GM12878 (cell line): Measurements from ENCODE around the gene COX6A2. TPM values are rescaled to one million over a fixed set of nuclear protein-coding genes. Genes with fewer than 3 reads are reported as not detected.

Experiments
- ATAC-seq: fragments of 200-7000 bp; cut with Tn5 transposase; 3 replicates; pipeline ENCODE4 v1.9.1; 2020; ENCODE audit warnings: mild to moderate bottlenecking, moderate library complexity
- BruUV-seq: library from RNA; stranded (reverse); fragments of 400-500 nt; replicated peaks from 2 replicates; lab custom pipeline; 2021; lab: Mats Ljungman, UMichigan
- CTCF ChIA-PET: fragments of 300-600 bp; sonication (Branson Sonifier 250); formaldehyde crosslinking; extraction: SDS; loops from one replicate; lab custom pipeline; 2021; ENCODE audit warnings: inconsistent platforms; lab: Yijun Ruan, JAX
- POLR2A ChIA-PET: fragments of 350-600 bp; formaldehyde crosslinking; extraction: SDS; loops from one replicate; lab custom pipeline; 2021; ENCODE audit warnings: inconsistent platforms; lab: Charles Lee
- RAD21 ChIA-PET: fragments of 300-600 bp; sonication (Branson Sonifier 250); formaldehyde crosslinking; loops from one replicate; lab custom pipeline; 2023; ENCODE audit warnings: antibody characterized with exemption; ENCODE audit not compliant: unreplicated experiment; lab: Charles Lee
- SMC1A ChIA-PET: fragments of 300-600 bp; sonication (Branson Sonifier 250); formaldehyde crosslinking; loops from one replicate; lab custom pipeline; 2023; ENCODE audit not compliant: unreplicated experiment, uncharacterized antibody; lab: Charles Lee
- DNase-seq: peaks from one replicate; pipeline ENCODE4 v3.0.0-alpha.2; 2011; ENCODE audit warnings: low read depth, low spot score
- FAIRE-seq: peaks from 3 replicates; lab custom pipeline; 2011; peaks lifted over from hg19 to GRCh38; lab: Jason Lieb, UNC
- H2AFZ ChIP-seq: 2 replicates; pipeline ENCODE4 v1.6.0; 2011; ENCODE audit warnings: low read depth, low read length, control low read depth; ENCODE audit not compliant: control insufficient read depth
- H3K27ac ChIP-seq: 2 replicates; pipeline ENCODE4 v1.5.1; 2011; ENCODE audit warnings: control low read depth; ENCODE audit not compliant: control insufficient read depth, insufficient read depth
- H3K27me3 ChIP-seq, 2 experiments: replicated peaks in 1 of 2; 2 replicates each; pipeline versions ENCODE4 v1.6.0 to v1.6.1; 2011; ENCODE audit warnings: low read length in 1 of 2; ENCODE audit not compliant: control insufficient read depth in 2 of 2, insufficient read depth in 2 of 2
- H3K36me3 ChIP-seq, 2 experiments: 2 replicates each; pipeline ENCODE4 v1.5.1; 2011; ENCODE audit warnings: low read length in 1 of 2; ENCODE audit not compliant: control insufficient read depth in 2 of 2, insufficient read depth in 2 of 2
- H3K4me1 ChIP-seq: 2 replicates; pipeline ENCODE4 v1.6.1; 2011; ENCODE audit warnings: mild to moderate bottlenecking, low read length, moderate library complexity, mixed read lengths; ENCODE audit not compliant: control insufficient read depth, insufficient read depth
- H3K4me2 ChIP-seq: 2 replicates; pipeline ENCODE4 v1.6.0; 2011; ENCODE audit warnings: control low read depth; ENCODE audit not compliant: control insufficient read depth, insufficient read depth
- H3K4me3 ChIP-seq: fragments of 200-600 bp; sonication (generic); 2 replicates; pipeline ENCODE4 v1.5.1; 2016
- H3K79me2 ChIP-seq: 2 replicates; pipeline ENCODE4 v1.6.0; 2011; ENCODE audit warnings: low read length; ENCODE audit not compliant: control insufficient read depth, insufficient read depth
- H3K9ac ChIP-seq: 2 replicates; pipeline ENCODE4 v1.8.0; 2011; ENCODE audit warnings: low read length, control low read depth, mixed read lengths; ENCODE audit not compliant: control insufficient read depth, insufficient read depth
- H3K9me3 ChIP-seq: replicated peaks from 3 replicates; pipeline ENCODE4 v1.5.1; 2011; ENCODE audit warnings: mild to moderate bottlenecking, low read length; ENCODE audit not compliant: control insufficient read depth, insufficient read depth
- H4K20me1 ChIP-seq: 2 replicates; pipeline ENCODE4 v1.6.0; 2011; ENCODE audit not compliant: control insufficient read depth, insufficient read depth
- CBFB ChIP-seq: IDR thresholded peaks from 2 replicates; pipeline ENCODE4 v1.6.1; 2016; ENCODE audit warnings: antibody characterized with exemption, low read depth
- NBN ChIP-seq: fragments of 450-650 bp; IDR thresholded peaks from 2 replicates; pipeline ENCODE4 v1.6.1; 2016
- NFIC ChIP-seq: IDR thresholded peaks from 2 replicates; pipeline ENCODE4 v1.6.1; 2012; ENCODE audit warnings: low read depth, mild to moderate bottlenecking, inconsistent platforms, low read length, moderate library complexity
- NR2F1 ChIP-seq: fragments of 450-650 bp; conservative IDR thresholded peaks from 2 replicates; pipeline ENCODE4 v1.6.1; 2017; ENCODE audit warnings: mild to moderate bottlenecking
- RBBP5 ChIP-seq: fragments of 200-600 bp; sonication (generic); conservative IDR thresholded peaks from 2 replicates; pipeline ENCODE4 v1.6.1; 2016
- RELA ChIP-seq: fragments of 450-650 bp; IDR thresholded peaks from 2 replicates; pipeline ENCODE4 v1.8.0; 2014; ENCODE audit warnings: borderline replicate concordance; ENCODE audit not compliant: partially characterized antibody
- SMC3 ChIP-seq: IDR thresholded peaks from 2 replicates; pipeline ENCODE4 v1.6.1; 2011; ENCODE audit warnings: low read length, improper control_type of control experiment, borderline replicate concordance
- TCF12 ChIP-seq: IDR thresholded peaks from 2 replicates; pipeline ENCODE4 v1.6.1; 2011; ENCODE audit warnings: low read depth, mild to moderate bottlenecking, low read length
- YBX1 ChIP-seq: fragments of 450-650 bp; IDR thresholded peaks from 2 replicates; pipeline ENCODE4 v1.6.1; 2016; ENCODE audit warnings: antibody characterized with exemption
- WGBS: methylation state at CpG from one replicate; pipeline ENCODE4 v1.1.6; 2016; ENCODE audit warnings: low lambda C conversion rate; ENCODE audit not compliant: insufficient replicate concordance, insufficient coverage; ENCODE audit errors: missing lambda C conversion rate; 5-methylcytosine and 5-hydroxymethylcytosine counted together
- in situ Hi-C: fragments of 300-500 bp; cut with MboI; formaldehyde crosslinking; loops from 9 replicates; pipeline ENCODE4 v1.14.3; 2018; ENCODE audit warnings: mixed read lengths
- intact Hi-C: fragments of 100-400 bp; cut with micrococcal nuclease; formaldehyde crosslinking; loops from one replicate; pipeline ENCODE4 v1.14.2; 2022; ENCODE audit not compliant: unreplicated experiment
- polyA plus RNA-seq, 11 experiments: library from polyadenylated mRNA; depleted of rRNA in 4 of 11; unstranded in 6 of 11; stranded (reverse) in 5 of 11; fragments of >200 nt; fragmentation: Nextera tagmentation in 4 of 11; fragmentation: Illumina TruSeq in 1 of 11; extraction: Ambion mirVana in 4 of 11; extraction: Trizol in 1 of 11; gene quantifications; 1 replicate in 1 of 11; 2 replicates in 10 of 11; pipeline versions ENCODE4 v1.2.1 to v1.2.3, GENCODE V29; 2011 to 2016; ENCODE audit warnings: inconsistent platforms in 2 of 11, missing spikeins in 2 of 11, low read depth in 1 of 11
- total RNA-seq, 4 experiments: library from RNA; depleted of rRNA in 3 of 4; stranded (reverse); fragments of >200 nt in 3 of 4; fragmentation: Illumina TruSeq in 1 of 4; extraction: Trizol in 1 of 4; gene quantifications; 2 replicates each; pipeline versions ENCODE4 v1.2.1 to v1.2.3, GENCODE V29; 2013 to 2021
- TF ChIP-seq, protein P1 (sequence below): IDR thresholded peaks from 2 replicates; pipeline ENCODE4 v1.6.1; 2011; ENCODE audit warnings: low read depth, low read length, improper control_type of control experiment, borderline replicate concordance

Gene COX6A2
- total and polyA plus RNA-seq, 10 of the 15 experiments (the other 5 are each of a cell fraction or from before 2014, with no cell fraction given): not detected

DNA sequence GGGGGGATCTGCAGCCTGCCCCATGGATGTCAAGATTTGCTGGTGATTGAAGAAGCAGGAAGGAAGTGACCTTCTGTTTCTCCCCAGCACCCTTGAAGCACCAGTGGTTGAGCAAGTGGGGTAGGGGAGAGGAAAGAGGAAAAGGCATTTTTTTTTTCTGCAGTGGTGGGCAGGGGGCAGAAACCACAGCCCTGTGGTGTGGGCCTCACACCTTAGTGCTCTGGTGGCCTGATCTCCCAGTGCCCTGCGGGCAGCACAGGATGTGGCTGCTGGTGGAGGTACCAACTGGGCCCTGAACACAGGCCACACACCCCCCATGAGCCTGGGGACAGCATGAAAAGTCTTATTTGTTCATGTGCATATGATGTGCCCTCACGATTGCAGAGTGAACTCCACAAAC is 28.0 kb downstream of the COX6A2 start:
- ChIA-PET CTCF (no interaction called here), SMC1A (no interaction called here), POLR2A (no interaction called here), RAD21 (no interaction called here)
- H3K9me3 ChIP-seq: peaks cover 3% of the 10 kb centered on the region; the same call in 1 of the 3 replicates
- ATAC-seq (no peak; the same call in 2 of the 3 replicates), FAIRE-seq (no peak), DNase-seq (no peak)
- intact Hi-C loops: no loop called here
- WGBS: 0% methylated on average over 2 of the region's 2 CpGs
- H2AFZ ChIP-seq: no peak overlapping the region
- no peaks in the 10 kb centered on the region for H3K36me3 ChIP-seq
- H3K9ac ChIP-seq: no peak overlapping the region
- no peak overlapping the region for H3K4me3 ChIP-seq
- no peaks in the 10 kb centered on the region for H4K20me1 ChIP-seq
- H3K79me2 ChIP-seq: no peaks in the 10 kb centered on the region
- no peak overlapping the region for H3K4me2 ChIP-seq
- H3K4me1 ChIP-seq: no peaks in the 10 kb centered on the region
- TF ChIP-seq CBFB (no peak), RBBP5 (no peak), NR2F1 (no peak), TCF12 (no peak), RELA (no peak), NFIC (no peak), NBN (no peak), YBX1 (no peak), SMC3 (no peak)
- TF ChIP-seq, protein P1, sequence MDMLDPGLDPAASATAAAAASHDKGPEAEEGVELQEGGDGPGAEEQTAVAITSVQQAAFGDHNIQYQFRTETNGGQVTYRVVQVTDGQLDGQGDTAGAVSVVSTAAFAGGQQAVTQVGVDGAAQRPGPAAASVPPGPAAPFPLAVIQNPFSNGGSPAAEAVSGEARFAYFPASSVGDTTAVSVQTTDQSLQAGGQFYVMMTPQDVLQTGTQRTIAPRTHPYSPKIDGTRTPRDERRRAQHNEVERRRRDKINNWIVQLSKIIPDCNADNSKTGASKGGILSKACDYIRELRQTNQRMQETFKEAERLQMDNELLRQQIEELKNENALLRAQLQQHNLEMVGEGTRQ: no peak
- TF ChIP-seq, all 136 proteins: peak for 0
- no peaks in the 10 kb centered on the region for H3K27me3 ChIP-seq
- H3K27ac ChIP-seq: no peak overlapping the region
- in situ Hi-C loops: no loop called here
- no TSS peak for BruUV-seq
